ENCODE measurements around the gene SLC7A8.
"Not testable (repeated sequence)": the region's sequence is repeated elsewhere in the genome, so short reads cannot be mapped to it uniquely, and the experiment has no call there.

SLC7A8 gene

DNA sequence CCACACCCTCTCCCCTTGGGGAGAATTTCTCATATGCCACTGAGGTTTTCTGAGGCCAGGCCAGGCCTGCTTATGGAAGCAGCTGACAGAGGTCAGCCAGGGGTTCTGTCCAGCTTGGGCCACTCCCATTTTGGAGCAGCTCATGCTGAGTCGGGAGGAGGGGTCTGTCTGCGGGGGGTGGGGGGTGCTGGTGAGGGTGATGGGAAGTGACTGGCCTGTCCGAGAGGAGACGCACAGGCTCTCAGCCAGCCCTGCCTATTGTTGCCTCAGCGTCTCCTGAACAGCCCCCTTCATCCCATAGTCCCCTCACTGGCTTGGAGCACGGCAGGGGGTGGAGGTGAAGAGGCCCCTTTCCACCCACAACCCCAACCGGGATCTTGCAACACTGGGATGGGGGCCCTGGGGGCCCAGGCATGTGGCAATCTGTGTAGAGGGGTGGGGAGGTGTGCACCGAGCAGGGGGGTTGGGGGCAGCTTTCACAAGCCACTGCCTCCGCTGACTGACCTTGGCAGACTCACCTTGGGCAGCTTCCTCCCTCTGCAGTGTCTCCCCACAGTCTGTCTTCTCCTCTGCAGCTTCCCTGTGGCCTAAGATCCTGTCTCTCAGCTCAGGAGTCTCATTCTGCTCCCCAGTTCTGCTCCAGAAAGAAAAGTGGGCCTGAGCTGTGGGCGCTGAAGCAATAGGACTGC lies 69.9 kb downstream of the SLC7A8 start:
- no peak for DNase-seq
- no peak for TF ChIP-seq GATA1 (IDR thresholded peaks at IDR 0.05; ENCODE audit: low read depth, low read length)
- no peak for TF ChIP-seq POLR2A (IDR thresholded peaks at IDR 0.05; ENCODE audit: low read length)

DNA sequence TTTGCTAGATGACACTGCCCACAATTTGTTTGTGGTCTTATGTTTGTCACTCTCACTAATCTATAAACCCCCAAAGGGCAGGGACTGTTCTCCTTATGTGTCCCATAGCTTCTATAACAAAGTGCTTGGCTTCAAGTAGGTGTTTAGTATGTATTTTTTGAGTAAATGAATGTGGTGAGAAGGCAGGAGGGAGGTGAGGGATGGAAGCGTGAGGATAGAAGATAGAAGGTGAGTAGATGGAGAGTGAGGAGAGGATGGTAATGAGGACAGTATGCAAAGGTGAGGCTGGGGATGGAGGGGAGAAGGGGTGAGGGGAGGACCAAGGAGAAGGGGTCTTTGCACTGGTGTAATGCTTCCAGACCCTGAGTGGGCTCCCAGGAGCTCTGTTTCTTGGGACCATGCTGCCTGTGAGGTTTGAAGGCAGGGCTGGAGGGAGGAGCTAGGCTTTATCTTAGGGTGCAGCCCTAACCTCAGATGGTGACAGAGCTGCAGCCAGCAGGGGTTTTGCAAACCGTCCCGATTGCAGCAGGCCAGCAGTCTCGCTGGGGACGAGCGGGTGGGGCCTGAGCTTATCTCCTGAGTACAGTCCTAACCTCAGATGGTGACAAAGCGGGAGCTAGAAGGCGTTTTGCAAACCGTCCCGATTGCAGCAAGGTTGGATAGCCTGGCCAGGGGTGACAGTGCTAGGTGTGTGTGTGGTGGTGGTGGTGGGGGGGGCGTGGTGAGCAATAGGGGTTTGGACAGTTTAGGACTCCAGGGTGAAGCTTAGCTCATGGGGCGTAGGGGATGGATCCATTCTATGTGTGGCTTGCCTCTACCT lies 70.9 kb downstream of the SLC7A8 start:
- TF ChIP-seq GATA1 (IDR thresholded peaks at IDR 0.05; ENCODE audit: low read depth, low read length) (peak; percentile 70), POLR2A (IDR thresholded peaks at IDR 0.05; ENCODE audit: low read length) (no peak)
- peak; percentile 94 for DNase-seq

DNA sequence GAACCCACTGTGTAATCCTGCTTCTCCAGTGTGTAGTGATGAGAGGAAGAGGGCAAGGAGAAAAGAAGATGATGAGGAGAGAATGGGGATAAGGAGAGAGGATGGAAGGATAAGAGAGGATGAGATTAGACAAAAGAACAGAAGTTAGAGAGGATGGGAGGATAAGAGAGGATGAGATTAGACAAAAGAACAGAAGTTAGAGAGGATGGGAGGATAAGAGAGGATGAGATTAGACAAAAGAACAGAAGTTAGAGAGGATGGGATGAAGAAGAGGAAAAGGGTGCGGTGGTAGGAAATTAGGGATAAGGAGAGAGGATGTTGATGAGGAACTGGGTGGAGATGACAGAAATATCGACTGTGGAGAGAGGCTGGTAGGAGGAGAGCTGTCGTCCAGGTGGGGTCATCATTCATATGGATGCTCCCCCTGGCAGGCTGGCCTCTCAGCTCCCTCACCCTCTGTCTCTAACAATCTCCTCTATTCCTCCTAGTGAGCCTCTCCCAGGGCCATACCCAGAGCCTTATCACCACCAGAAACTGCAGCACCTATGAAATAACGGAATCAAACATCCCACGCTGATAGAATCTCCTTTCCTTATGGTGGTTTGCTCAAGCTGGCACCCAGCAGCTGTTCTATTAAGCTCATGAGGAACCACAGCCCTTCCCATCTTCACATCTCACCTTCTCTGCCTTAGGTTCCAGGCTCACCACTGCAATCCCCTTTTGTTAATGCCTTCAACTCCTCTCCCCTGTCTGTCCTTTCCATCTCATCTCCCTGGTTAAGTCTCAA lies 72.7 kb downstream of the SLC7A8 start:
- TF ChIP-seq GATA1 (IDR thresholded peaks at IDR 0.05; ENCODE audit: low read depth, low read length) (no peak), POLR2A (IDR thresholded peaks at IDR 0.05; ENCODE audit: low read length) (no peak)
- no peak for DNase-seq

DNA sequence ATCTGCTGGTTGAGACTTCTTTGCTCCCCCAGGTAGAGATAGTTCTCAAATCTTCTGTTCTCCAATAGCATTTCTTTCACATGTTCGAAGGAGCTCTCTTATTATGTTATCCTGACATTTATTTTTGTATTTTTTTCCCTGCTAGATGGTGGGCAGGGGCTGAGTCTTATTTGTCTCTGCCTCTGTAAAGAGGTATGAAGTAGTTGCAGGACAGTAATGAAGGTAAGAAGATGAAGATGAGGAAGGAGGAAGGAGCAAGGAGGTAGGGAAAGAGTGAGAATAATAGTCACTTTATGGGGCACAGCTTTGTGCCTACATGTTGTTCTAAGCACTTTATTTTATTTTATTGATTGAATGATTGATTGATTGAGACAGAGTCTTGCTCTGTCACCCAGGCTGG lies 73.7 kb downstream of the SLC7A8 start:
- no peak for TF ChIP-seq POLR2A (IDR thresholded peaks at IDR 0.05; ENCODE audit: low read length)
- no peak for TF ChIP-seq GATA1 (IDR thresholded peaks at IDR 0.05; ENCODE audit: low read depth, low read length)

DNA sequence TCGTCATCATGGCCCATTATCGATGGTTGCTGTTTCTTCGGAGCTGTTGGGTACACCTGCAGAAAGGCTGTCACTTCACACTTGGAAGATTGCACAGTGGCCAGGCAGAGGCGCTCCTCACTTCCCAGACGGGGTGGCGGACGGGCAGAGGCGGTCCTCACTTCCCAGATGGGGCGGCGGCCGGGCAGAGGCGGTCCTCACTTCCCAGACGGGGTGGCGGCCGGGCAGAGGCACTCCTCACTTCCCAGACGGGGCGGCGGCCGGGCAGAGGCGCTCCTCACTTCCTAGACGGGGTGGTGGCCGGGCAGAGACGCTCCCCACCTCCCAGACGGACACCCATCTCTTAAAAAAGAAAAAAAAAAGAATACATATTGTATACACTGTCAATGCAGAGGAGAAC lies 75.3 kb downstream of the SLC7A8 start:
- DNase-seq: not testable (repeated sequence)

More for the DNA sequence above, 73.7 kb downstream of the SLC7A8 start:
- DNase-seq: no peak

DNA sequence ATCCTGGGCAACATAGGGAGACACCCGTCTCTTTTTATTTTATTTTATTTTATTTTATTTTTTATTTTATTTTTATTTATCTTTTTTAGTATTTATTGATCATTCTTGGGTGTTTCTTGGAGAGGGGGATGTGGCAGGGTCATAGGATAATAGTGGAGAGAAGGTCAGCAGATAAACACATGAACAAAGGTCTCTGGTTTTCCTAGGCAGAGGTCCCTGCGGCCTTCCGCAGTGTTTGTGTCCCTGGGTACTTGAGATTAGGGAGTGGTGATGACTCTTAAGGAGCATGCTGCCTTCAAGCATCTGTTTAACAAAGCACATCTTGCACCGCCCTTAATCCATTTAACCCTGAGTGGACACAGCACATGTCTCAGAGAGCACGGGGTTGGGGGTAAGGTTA lies 75.8 kb downstream of the SLC7A8 start:
- DNase-seq: not testable (repeated sequence)

DNA sequence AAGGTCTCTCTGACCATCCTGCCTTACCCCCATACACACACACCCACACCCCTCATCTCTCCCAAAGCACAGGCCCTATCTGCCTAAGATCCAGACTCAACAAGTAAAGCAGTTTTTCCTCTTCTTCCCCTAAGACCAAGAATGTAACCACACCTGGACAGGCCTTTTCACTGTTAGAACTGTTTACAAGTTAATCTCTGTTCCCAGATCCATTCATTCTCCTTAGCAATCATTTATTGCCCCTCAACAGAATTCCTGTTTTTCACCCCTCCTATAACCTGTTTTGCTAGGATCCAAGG lies 76.8 kb downstream of the SLC7A8 start:
- TF ChIP-seq GATA1 (IDR thresholded peaks at IDR 0.05; ENCODE audit: low read depth, low read length) (no peak), POLR2A (IDR thresholded peaks at IDR 0.05; ENCODE audit: low read length) (no peak)
- no peak for DNase-seq

DNA sequence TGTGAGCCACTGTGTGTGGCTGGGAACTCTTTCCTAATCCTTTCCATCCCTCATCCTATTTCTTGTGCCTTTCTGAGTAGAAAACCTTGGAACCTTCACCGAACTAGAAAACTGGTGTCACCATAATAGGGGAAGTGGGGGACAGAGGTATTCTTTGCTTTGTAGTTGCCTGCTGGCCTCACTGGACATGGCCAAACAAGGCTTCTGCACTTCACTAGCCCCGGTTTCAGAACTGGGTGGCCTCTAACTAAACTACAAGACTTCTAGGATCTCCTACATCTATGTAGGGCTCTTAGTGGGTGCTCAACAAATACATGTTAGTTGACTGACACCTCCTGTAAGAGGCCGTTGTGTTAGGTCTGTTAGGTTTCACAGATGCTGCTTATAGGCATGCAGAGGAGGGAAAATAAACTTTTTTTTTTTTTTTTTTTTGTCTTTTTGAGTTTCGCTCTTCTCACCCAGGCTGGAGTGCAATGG lies 78.1 kb downstream of the SLC7A8 start:
- no peak for DNase-seq
- TF ChIP-seq POLR2A (IDR thresholded peaks at IDR 0.05; ENCODE audit: low read length) (no peak), GATA1 (IDR thresholded peaks at IDR 0.05; ENCODE audit: low read depth, low read length) (no peak)

DNA sequence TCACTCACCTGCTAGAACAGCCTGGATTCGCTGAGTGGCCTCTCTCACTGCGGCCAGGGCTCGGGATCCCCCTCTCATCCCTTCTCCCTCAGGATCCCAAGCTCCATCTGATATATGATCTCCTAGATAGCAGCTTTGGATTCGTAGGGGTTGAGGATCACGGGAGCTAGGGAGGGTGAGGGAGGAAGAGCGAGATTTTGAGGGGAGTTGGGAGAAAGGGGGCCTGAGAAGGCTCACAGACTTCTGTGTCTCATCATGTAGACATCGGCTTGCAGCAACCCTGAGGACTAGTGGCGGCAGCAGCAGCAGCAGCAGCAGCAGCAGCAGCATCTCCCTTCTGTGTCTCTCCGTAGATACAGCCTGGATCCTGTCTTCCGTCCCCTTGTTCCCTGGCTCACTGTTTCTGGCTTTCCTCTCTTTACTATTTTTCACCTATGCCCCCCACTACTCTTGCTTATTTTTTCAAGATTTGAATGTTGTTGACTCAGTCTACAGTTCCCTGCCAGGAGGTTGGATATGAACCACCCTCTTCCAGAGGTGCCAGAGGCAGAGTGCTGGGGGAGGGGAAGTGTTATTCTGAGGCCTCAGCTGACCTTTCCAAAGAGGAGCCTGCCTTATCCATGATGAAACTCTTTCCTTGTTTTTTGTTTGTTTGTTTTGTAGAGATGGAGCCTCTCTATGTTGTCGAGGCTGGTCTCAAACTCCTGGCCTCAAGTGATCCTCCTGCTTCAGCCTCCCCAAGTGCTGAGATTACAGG lies 78.7 kb downstream of the SLC7A8 start, which contains the start of gene CIROP:
Gene CIROP, minus strand, starts transcription at position 399 of the 757 bp plus-strand sequence. Its CDS starts 69 bp downstream, at position 330.
- TF ChIP-seq POLR2A (IDR thresholded peaks at IDR 0.05; ENCODE audit: low read length) (no peak), GATA1 (IDR thresholded peaks at IDR 0.05; ENCODE audit: low read depth, low read length) (no peak)
- no peak for DNase-seq

DNA sequence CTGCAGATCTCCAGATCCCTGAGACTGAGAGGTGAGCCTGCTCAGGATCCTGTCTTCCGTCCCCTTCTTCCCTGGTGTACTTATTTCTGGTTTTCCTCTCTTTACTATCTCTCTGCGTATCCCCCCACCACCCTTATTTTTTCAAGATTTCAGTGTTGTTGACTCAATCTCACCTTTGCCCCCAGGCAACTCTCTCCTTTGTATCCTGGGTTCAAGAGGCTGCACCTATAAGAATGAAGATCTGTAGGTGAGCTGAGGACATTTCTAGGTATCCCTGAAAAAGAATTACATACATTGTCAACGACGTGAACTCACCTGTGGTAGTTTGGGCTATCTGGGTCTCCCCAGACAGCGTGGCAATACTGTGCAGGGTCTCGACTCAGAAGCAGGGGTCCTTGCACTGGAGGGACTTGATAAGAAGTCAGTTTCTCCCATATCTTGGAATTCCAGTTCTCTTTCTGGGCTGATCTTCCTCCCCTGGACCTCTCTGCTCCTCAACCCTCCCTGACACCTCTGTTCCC lies 79.3 kb downstream of the SLC7A8 start:
- TF ChIP-seq POLR2A (IDR thresholded peaks at IDR 0.05; ENCODE audit: low read length): no peak
- TF ChIP-seq GATA1 (IDR thresholded peaks at IDR 0.05; ENCODE audit: low read depth, low read length): no peak
- no peak for DNase-seq

DNA sequence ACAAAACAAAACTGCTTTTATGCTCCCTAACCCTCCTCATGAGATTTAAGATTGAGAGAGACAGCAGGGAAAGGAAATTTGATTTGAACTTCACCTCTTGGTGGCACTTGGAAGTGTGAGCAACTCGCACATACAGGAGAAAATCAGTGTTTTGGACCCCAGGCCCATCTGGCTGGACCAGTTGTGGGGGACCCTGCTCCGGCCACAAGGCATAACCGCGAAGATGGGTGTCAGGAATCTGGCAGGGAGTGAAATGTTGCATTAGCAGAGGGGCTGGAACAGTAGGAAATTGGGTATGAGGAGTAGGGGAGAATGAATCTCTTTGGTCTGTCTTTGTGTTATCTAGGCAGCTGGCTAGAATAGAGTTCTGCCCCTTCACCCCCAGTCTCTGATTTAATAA lies 79.9 kb downstream of the SLC7A8 start:
- DNase-seq: no peak
- TF ChIP-seq POLR2A (IDR thresholded peaks at IDR 0.05; ENCODE audit: low read length) (no peak), GATA1 (IDR thresholded peaks at IDR 0.05; ENCODE audit: low read depth, low read length) (no peak)

DNA sequence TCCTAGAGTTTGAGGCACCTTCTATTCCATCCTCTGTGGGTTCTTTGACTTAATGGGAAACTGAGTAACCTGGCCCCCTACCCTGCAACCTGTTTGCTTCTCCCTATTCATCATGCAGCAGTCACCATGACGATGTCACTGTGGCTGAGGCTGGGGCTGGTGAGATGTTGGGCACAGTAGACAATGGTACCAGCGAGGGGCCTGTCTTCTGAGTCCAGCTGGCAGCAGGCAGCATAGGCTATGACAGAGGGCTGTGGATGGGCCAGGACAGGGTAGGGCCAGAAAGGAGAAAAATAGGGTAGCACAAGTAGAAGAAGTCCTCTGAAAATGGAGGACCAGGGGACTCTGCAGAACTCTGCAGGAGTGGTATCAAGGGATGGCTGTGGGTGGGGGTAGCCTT lies 80.7 kb downstream of the SLC7A8 start:
- DNase-seq: no peak
- no peak for TF ChIP-seq POLR2A (IDR thresholded peaks at IDR 0.05; ENCODE audit: low read length)
- no peak for TF ChIP-seq GATA1 (IDR thresholded peaks at IDR 0.05; ENCODE audit: low read depth, low read length)

DNA sequence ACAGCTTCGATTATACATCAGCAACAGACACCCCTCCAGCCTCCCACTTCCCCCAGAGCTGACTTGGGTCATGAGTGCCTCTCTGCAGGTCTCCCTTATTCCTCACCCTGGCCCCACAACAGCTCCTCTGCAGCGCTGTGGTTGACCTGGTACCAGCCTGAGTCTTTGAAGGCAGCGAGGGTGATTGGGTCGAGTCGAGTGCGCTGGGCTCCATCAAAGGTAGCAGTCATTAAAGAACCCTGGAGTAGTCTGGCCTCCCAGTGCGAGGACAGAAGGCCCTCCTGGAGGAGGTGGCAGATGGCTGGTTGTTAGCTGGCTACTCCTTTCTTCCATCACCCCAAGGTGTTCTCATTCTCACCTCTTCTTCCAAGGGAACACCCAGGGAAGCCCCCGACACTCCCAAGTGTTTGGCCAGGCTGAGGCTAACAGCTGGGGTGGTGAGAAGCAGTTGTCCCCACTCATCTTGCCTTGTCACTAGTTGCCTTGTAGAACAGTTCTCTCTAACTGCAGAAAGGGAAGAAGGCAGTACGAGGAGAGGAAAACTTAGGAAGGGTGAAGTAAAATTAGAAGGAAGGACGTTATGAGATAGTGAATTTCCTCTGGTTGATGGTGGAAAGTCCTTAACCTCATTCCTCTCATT lies 81.4 kb downstream of the SLC7A8 start:
- DNase-seq: no peak
- TF ChIP-seq GATA1 (IDR thresholded peaks at IDR 0.05; ENCODE audit: low read depth, low read length): no peak
- no peak for TF ChIP-seq POLR2A (IDR thresholded peaks at IDR 0.05; ENCODE audit: low read length)
